HG03025 (cell line): ENCODE data around the gene HPSE2.

Experiments used
- ATAC-seq: cut with Tn5 transposase; IDR thresholded peaks from one replicate; pipeline ENCODE4 v1.9.1; 2021; ENCODE audit warnings: mild to moderate bottlenecking, moderate library complexity; ENCODE audit not compliant: unreplicated experiment, low FRiP score

Gene HPSE2

DNA sequence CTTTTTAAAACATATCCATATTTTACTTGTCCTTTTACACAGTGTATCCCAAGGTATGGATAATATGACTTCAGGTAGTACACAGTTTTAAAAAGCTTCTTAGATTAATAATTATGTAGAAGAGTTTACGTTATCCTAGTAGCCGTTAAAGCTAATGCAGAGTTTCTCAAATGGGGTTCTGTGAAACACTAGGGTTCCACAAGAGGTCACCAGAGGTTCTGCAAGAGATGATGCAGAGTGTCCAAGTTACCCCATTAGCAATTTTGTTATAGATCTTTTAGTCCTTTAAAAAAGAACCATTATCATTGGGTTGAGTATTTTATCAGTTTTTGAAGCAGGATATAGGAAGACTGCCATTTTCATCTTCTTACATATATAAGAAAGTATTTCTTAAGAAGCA, 490.0 kb downstream of the HPSE2 start:
- no peak for ATAC-seq

DNA sequence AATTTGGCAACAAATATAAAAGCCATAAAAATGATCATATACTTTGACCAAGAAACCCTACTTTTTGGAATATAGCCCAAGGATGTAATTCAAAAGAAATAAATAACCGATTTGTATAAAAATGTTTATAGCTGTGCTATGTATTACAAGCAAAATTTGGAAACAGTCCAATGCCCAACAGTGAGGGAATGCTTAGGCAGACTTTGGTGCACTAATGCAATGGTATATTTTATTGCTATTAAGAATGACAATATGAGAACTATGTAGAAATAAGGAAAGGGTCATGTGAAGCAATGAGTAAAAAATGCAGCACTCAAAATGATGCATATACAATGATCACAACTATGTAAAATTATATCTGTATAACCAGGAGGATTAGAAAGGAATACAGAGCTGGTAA, 515.1 kb downstream of the HPSE2 start:
- no peak for ATAC-seq

DNA sequence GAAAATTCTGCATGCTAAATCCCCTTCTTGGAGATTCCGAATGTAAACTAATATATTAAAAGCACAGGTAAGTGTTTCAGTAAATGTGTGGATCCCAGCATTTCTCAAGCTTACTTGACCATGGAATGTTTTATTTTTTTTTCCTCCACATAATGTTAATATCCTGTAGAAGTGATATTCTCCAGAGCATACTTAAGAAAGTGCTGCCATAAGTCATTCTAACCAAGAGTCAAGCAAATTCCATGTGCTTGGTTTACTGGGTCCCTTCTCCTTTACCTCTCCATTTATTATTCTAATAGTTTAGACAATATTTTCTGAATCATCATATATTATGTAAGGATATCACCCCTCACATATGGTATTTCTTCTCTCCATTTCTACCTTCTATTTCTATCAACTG, 522.1 kb downstream of the HPSE2 start:
- ATAC-seq = no peak

DNA sequence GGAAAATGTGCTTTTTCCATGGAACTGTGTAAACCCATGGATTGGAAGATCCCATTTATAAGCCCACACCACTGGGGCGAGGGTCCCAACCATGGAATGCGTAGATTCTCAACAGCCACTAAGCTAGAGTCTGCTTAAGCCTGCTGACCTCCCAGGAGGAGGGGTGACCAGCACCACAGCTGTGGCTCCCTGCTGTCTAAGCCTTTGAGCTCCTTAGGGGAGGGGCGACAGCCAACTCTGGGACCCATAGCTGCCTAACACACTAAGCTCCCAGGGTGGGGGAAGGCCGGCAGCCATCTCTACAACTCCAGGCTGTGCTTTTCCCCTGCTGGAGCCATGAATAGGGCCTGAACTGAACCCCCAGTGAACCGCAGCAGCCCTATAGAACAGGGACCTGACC, 539.1 kb downstream of the HPSE2 start:
- ATAC-seq = no peak

DNA sequence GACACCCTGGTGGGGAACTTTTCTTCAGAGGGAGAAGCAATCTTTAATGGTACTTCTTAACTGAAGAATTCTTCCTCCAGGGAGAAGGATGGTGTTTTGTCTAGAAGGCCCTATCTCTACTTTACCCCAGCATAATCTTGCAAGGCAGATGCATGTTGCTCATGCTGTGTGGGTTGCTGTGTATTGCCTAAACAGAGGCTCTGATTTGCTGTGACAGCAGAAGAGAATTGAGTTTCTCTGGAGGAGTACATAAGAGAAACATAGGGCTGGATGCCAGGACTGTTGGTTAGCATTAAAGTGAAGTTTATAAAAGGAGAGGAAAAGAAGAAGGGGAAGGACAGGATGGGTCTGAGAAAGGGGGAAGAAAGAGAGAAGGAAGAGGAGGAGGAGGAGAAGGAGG, 540.8 kb downstream of the HPSE2 start:
- ATAC-seq = no peak

DNA sequence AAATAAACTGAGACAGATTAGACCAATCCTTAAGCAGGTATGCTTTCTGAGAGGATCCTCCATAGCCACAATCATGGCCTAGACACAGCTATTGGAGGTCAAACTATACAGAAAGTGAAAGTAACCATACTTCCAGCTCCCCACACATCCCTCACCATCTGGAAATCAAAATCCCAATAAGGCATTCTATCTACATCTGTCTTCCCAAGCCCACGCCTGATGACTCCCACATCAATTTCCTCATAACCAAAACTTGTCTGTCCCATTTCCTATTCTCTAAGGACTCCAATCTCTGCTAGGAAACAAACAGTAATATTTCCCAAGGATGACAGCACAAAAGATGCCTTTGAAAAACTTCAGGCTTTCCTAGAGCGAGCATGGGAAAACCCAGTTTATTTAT, 541.6 kb downstream of the HPSE2 start:
- ATAC-seq = no peak

DNA sequence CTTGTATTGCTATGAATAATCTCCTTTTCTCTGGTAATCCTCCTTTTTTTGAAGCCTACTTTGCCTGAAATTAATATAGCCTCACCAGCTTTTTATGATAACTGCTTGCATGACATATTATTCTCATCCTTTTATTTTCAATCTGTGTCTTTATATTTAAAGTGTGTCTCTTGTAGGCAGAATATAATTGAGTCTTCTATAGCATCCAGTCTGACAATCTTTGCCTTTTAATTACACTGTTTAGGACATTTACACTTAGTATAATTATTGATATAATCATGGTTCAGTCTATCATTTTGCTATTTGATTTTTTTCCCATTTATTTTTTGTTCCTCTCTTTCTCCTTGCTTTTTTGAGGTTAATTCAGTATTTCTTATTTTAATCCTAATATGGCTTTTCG, 548.0 kb downstream of the HPSE2 start:
- no peak for ATAC-seq

DNA sequence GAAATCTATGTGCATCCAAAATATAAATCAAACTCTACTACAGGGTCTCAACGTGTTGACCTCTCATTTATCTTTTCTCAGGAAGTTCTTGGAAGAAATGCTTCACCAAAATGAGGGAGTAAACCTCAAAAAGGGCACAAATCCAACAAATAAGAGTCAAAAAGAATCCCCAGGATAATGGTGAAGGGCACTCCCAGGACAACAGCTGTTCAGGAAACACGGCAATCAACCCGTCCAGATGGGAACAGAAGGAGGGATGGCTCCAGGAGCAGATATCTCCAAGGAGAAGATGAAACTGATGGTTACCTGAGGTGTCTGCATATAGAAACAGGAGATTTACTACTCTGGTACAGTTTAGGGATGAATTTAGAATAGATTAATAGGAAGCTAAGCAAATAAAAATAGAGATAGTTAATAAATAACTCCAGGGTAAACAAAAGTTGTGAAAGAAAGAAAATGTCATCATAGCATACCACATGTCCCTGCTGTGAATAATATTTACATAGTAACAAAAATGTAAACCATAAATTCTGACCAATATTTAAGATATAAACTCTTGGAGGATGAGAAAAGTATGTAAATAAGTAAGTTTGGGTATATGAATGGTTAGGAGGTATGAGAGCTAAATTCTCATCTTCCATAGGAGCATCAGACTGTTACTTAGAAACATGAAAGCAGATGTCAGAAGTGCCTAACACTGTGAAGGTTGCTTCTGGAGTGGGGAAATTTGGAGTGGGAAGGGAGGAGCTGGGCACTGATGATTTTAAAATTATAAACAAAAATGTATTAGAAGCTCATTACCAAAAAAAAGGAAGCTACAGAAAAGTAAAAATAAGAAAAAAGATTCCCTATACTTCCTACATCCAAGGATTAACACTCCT, 551.4 kb downstream of the HPSE2 start:
- no peak for ATAC-seq

DNA sequence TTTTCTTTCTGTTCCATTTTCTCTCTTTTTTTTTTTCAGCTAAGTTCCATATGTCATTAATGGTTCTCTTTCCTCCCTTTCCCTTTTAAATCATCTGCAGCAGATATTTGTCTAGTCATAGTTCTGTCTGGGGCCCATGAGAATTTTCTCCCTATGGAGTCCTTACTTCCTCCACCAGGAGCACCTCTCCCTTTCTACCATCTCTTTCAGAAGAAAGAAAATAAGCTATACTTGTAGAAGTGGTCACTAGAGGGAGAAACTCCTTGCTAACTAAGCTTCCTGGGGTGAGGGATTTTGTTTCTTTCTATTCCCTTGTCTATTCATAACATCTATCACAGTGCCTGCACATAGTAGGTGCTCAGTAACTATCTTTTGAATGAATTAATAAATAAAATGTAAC, 558.8 kb downstream of the HPSE2 start:
- no peak for ATAC-seq

DNA sequence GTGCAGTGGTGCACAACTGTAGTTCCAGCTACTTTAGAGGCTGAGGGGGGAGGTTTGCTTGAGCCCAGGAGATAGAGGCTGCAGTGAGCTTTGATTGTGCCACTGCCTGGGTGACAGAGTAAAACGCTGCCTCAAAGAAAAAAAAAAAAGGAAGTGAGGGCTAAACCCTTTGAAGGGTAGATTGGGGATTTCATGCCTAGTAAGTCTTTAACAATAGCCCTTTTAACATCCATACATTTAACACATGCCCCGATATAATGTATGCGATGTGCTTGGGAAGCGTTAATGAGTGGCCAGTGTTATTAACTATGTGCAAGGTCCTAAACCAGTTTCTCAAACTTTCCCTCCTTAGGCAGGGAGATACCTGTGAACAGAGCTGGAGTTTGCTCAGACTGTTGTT, 559.8 kb downstream of the HPSE2 start:
- no peak for ATAC-seq

DNA sequence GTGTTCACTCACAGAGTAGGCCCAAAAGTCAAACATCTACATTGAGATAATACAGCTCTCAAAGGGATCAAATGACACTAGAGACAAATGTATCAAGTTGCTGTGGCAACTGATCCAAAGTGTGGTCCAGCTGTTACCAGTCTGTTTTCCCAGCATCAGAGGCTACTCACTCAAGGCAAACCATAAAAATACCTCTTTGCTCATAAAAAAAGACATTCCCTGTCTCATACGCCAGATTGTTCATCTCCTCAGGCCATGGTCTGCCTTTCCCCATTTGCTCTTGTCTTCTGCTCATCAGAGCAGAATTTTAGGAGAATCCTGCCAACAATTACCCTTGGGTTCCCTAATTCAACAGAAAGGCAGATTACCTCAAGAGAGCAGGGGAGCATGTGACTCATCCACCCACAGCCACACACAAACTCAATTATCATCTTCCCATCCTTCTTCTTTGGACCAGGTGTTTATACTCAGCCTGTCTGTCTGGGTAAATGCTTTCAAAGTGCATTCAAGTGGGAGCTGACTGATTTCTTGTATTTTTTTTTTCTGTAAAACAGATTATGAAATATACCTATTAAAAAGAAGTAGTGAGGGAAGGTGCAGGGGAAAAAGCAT, 562.4 kb downstream of the HPSE2 start:
- ATAC-seq = no peak

DNA sequence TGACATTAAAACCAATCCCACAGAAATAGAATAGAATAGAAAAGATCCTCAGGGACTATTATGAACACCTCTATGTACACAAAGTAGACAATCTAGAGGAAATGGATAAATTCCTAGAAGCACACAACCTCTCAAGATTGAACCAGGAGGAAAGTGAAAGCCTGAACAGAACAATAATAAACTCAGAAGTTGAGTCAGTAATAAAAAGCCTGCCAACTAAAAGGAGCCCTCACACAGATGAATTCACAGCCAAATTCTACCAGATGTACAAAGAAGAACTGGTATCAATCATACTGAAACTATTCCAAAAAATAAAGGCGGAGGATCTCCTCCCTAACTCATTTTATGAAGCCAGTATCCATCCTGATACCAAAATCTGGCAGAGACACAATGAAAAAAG, 568.6 kb downstream of the HPSE2 start:
- no peak for ATAC-seq

DNA sequence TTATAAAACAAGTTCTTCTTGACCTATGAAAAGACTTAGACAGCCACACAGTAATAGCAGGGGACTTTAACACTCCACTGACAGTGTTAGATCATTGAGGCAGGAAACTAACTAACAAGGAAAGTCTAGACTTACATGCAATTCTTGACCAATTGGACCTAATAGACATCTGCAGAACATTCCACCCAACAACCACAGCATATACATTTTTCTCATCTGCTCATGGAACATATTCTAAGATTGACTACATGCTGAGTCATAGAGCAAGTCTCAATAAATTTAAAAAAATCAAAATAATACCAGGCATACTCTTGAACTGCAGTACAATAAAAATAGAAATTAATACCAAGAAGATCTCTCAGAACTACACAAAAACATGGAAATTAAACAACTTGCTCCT, 569.4 kb downstream of the HPSE2 start:
- ATAC-seq = no peak

DNA sequence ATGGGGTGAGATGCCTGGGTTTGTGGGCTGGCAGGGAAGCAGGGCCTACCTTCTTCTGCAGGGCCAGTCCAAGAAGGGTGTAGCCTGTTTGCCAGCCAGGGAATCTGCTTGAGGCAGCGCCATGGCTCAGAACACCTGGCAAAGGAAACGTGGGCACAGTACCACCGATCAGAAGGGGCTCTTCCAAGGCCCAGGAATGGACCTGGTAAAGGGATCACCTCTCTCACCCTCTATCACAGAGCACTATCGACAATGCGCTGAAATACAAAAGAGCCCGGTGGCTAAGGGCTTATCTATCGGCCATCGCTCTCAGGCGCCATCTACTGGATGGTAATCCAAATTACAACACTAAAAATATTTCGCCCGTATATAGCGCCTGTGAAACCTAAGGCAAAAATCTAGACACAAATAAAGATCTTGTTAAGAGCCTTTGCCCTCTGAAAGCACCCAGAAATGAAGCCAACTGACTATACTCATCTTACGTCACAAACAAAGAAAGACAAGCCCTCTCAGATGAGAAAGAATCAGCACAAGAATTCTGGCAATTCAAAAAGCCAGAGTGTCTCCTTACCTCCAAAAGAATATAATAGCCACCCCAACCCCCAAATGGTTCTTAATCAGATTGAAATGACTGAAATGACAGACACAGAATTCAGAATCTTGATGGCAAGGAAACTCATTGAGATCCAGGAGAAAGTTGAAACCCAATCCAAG, 571.2 kb downstream of the HPSE2 start:
- ATAC-seq = peak; percentile 68

DNA sequence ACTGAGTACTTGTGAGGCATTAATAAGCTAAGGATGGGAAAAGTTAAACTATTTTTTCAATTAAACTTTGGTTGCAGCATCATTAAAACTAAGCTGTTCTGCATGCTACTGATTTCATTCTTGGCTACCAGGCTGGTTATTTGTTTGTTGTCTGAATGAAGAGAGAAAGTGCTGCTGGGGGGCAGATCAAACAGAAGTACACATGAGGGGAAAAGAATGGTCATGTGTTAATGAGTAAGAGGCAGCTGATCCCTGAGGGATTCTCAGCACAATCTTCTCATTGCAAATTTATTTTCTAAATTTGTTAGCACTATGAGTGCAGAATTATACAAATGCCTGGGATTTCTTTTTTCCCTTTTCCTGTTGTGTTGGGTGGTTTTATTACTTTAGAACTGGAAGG, 575.7 kb downstream of the HPSE2 start:
- ATAC-seq = no peak

DNA sequence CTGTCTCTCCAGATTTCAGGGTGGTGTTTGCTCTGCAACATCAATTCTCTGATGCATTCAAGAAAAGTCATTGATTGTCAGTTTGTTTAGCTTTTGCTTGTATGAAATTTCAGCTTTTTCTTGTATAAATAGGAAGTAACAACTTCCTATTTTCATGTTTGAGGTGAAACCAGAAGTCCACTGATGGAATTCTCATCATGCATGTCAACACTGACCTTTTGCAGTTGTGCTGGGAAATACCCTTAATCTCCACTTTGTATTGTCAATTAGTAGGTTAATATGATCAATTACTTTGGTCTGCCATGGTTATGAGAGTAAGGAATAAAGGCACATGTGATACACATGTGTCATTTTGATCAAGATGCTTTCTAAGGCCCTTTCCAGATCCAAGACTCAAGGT, 580.2 kb downstream of the HPSE2 start:
- ATAC-seq = no peak

DNA sequence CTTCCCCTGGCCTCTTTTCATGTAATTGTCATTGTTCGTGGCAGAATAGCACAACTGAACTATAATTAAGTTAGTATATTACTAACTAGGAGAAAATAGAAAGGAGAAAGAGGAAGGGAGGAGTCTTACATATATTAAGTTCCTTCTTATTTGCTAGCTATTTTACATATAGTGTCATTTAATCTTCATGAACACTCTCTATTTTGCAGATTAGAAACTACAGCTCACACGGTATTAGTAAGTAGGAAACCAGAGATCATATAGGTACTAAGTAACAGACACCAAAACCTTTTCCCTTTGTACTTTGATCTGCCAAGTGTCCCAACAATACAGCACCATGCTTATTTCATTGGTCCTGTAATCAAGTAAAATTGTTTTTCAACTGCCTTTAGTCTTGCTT, 586.5 kb downstream of the HPSE2 start:
- ATAC-seq = no peak

DNA sequence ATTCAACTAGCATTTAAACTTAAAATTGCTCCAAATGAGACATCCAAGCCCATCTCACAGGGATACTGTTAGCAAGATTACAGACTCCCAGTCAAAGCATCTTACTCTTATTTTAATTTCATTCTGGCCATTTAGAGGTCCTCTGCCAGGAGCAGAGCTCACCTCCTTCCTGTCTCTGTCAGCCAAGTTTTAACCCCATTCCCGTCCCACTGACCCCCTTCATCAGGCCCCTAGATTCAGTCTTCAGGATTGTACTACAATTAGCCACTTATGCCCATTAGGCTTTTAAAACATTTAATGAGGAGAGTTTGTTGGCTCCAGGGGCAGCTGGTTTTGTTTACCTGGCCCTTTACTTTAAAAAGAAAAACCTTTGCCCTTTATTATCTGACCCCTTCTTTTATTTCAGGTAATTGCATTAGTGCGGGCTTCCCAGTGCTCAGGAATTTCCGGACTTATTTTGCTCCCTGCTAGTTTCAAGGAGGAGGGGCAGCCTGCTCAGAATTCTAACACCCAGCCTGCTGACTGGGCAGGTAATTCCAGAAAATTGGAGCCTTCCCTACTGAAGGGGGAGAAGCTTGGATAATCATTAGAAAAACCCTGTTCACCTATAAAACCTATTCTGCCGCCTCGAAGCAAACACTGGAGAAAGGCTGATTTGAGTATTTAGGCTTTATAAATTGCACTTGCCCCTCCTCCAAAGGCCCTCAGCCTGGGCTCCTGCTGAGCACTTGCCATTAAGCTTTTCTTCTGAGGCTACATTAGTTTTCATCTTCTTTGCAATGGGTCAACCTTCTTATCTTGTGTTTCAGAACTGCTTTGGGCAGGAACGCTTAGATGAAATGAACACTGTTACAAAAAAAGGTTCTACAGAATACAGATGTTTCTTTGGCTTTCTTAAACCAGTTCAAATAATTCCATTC, 588.4 kb downstream of the HPSE2 start:
- no peak for ATAC-seq

DNA sequence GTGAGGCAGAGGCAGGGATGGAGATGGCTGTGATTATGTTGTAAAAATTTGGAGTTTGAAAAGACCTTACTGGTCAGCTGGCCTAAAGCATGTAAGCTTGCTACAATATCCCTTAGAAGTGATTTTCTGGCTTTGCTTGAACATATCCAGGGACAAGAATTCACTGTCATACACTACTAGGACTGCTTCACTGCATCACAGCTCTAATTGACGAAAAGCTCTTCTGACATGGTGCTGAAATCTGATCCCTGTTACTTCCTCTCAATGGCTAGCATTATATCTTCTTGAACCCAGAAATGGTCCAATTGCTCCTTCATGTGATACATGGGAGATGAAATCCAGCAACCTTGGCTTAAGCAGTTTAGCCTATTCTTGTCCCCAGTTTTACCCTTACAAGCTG, 591.2 kb downstream of the HPSE2 start:
- ATAC-seq = no peak

DNA sequence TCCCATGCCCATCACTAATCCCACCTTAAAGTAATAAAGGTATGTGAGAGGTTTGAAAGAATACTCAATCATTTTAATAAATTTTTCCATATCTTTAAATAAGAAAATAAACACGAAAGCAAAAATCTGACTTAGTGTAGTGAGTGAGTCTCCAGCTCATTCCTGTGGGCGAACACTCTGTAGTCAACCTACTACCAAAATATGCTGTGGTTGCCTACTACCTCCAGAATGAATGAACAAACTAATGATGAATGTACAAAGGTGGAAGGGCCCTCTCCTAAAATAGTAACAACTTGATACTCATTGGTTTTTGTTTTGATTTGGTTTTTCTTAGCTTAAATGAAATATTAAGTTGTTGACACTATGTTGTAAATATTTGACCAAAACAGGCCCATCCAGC, 593.4 kb downstream of the HPSE2 start:
- ATAC-seq = no peak

DNA sequence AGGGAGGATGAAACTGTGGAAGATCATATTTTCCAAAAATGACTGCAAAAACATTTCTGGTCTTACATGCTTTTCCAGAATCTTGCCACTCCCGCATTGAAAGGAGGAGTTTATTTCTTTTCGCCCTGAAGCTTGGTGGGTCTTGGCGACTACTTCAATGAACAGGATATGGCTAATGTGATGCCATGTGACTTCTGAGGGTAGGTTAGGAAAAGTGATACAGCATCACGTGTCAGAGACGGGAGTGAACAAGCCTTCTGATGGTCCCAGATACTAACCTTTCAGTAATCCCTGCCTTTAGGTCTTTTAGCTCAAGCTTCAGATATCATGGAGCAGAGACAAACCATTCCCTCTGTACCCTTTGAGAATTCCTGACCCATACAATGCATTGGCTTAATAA, 596.7 kb downstream of the HPSE2 start:
- ATAC-seq = no peak
